ENCODE measurements around the gene ACTBL2. TPM values are rescaled to one million over a fixed set of nuclear protein-coding genes. Genes with fewer than 3 reads are reported as not detected.

The ACTBL2 gene
- total RNA-seq, 1 experiment from 2014 or later: not detected

DNA sequence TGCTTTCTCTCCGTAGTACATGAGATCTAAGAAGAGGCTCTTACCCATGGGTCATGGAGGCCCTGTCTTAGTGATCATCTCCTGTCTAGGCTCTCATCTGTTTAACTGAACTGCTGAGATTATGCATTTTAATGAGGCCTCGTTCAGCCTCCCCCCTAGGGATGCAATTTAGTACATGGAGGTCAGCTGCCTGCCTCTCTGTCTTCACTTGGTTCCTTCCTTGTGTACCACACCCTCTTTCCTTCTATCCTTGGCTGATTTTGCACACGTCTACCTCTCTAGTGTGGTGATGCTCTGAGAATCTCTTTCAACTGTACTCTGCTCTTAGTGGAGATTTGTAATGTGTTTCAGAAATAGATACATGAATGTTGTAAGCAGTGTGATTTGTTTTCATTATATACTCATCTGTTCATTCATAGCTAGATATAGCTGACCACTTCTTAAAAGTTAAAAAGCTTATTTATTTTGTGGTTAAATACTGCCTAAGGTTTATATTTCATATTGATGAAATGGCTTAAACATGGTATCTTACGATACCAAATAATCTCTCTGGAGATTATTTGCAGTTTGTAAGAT, 3.5 kb upstream of the ACTBL2 start:
- no peak for DNase-seq (ENCODE audit: unreplicated experiment)
- CTCF ChIA-PET: interaction anchor here (0.7 to 1.7 kb wide), 3 partner anchors 10 to 188 kb away, joined by 3 to 7 read pairs (median 4); no protein-coding TSS in a partner anchor
- Mint-ChIP-seq H3K27ac (ENCODE audit: low read depth, unreplicated experiment) (no peak overlapping the region), H3K36me3 (ENCODE audit: insufficient read depth, unreplicated experiment) (no peaks in the 10 kb centered on the region), H3K4me1 (ENCODE audit: insufficient read depth, unreplicated experiment) (peaks cover 35% of the 10 kb centered on the region), H3K27me3 (ENCODE audit: insufficient read depth, unreplicated experiment) (no peaks in the 10 kb centered on the region), H3K4me3 (ENCODE audit: unreplicated experiment) (no peak overlapping the region), H3K9me3 (ENCODE audit: unreplicated experiment) (no peaks in the 10 kb centered on the region)
- intact Hi-C loops (cut with micrococcal nuclease): no loop called here
- BruUV-seq (replicated peaks): no TSS peak
- TF ChIP-seq, protein P1, sequence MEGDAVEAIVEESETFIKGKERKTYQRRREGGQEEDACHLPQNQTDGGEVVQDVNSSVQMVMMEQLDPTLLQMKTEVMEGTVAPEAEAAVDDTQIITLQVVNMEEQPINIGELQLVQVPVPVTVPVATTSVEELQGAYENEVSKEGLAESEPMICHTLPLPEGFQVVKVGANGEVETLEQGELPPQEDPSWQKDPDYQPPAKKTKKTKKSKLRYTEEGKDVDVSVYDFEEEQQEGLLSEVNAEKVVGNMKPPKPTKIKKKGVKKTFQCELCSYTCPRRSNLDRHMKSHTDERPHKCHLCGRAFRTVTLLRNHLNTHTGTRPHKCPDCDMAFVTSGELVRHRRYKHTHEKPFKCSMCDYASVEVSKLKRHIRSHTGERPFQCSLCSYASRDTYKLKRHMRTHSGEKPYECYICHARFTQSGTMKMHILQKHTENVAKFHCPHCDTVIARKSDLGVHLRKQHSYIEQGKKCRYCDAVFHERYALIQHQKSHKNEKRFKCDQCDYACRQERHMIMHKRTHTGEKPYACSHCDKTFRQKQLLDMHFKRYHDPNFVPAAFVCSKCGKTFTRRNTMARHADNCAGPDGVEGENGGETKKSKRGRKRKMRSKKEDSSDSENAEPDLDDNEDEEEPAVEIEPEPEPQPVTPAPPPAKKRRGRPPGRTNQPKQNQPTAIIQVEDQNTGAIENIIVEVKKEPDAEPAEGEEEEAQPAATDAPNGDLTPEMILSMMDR (IDR thresholded peaks at IDR 0.05; ENCODE audit: unreplicated experiment): no peak
- POLR2A ChIA-PET: no interaction called here

DNA sequence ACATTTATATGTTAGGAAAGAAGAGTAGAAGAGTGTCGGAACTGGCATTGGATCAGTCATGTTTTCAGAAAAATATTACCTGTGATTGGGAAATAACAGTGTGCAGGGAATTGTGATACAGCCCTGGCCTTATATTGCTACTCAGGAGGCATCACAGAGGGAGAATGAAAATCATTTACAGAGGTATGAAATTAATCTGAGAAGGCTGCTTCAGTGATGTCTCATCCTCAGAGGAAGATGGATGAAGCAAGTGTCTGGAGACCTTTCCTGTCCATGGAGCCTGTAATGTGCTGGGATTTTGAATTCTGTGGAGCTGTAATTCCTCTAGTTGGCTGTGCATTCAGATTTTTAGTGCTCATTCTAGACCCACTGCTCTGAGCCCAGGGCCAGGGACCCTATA, 3.8 kb downstream of the ACTBL2 start:
- BruUV-seq (replicated peaks): no TSS peak
- Mint-ChIP-seq H3K27ac (ENCODE audit: low read depth, unreplicated experiment) (no peak overlapping the region), H3K4me3 (ENCODE audit: unreplicated experiment) (no peak overlapping the region), H3K4me1 (ENCODE audit: insufficient read depth, unreplicated experiment) (peaks cover 13% of the 10 kb centered on the region), H3K36me3 (ENCODE audit: insufficient read depth, unreplicated experiment) (no peaks in the 10 kb centered on the region), H3K9me3 (ENCODE audit: unreplicated experiment) (no peaks in the 10 kb centered on the region), H3K27me3 (ENCODE audit: insufficient read depth, unreplicated experiment) (no peaks in the 10 kb centered on the region)
- TF ChIP-seq, protein P1 (IDR thresholded peaks at IDR 0.05; ENCODE audit: unreplicated experiment): no peak
- no peak for DNase-seq (ENCODE audit: unreplicated experiment)
- intact Hi-C loops (cut with micrococcal nuclease): no loop called here
- ChIA-PET CTCF (no interaction called here), POLR2A (no interaction called here)

DNA sequence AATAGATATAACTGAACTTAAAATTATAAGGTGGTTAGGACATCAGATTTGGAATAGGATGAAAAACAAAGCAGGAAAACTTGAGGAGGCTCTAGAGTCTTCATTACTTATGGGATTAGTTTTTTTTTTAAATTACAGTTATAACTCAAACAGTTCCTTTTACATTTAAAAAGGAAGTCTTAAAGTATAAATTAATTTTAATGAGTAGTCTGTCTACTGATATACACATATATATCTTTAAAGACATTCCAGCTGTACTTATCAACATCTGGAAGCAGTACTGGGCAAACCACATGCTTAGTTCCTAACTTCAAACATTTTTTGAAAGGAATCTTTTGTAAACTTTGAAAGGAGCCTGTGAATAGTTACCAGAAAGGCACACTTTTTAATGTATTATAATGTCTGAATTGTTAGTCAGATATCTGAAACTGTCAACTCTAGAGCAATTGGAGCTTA, 6.0 kb downstream of the ACTBL2 start:
- intact Hi-C loops (cut with micrococcal nuclease): no loop called here
- TF ChIP-seq, protein P1 (IDR thresholded peaks at IDR 0.05; ENCODE audit: unreplicated experiment): no peak
- no peaks in the 10 kb centered on the region for H3K36me3 Mint-ChIP-seq (ENCODE audit: insufficient read depth, unreplicated experiment)
- CTCF ChIA-PET: interaction anchor here (1.5 kb wide), 1 partner anchor 23 kb away, joined by 5 read pairs; no protein-coding TSS in a partner anchor
- H3K27ac Mint-ChIP-seq (ENCODE audit: low read depth, unreplicated experiment): no peak overlapping the region
- DNase-seq (ENCODE audit: unreplicated experiment): no peak
- no peaks in the 10 kb centered on the region for H3K27me3 Mint-ChIP-seq (ENCODE audit: insufficient read depth, unreplicated experiment)
- H3K4me3 Mint-ChIP-seq (ENCODE audit: unreplicated experiment): no peak overlapping the region
- POLR2A ChIA-PET: no interaction called here
- H3K4me1 Mint-ChIP-seq (ENCODE audit: insufficient read depth, unreplicated experiment): no peaks in the 10 kb centered on the region
- no TSS peak for BruUV-seq (replicated peaks)
- no peaks in the 10 kb centered on the region for H3K9me3 Mint-ChIP-seq (ENCODE audit: unreplicated experiment)

DNA sequence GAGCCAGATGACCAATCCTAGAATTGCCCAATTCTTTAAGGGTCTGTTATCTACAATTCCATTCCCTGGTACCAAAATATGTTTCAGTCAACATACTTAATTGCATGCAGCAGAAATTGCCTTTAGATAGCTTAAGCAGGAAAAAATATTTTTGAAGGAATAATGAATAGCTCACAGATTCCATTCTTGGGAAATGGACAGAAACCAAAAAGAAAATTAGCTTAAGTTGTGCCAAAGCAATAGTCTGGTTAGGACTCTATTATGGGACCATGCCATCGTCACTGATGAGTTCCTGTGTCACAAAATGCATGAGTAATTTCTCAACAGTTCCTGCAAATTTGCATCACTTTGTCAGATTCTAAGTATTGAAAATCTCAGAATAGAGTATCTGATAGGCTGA, 12.3 kb downstream of the ACTBL2 start:
- POLR2A ChIA-PET: interaction anchor here (1.7 to 1.9 kb wide), 3 partner anchors 24 to 104 kb away, joined by 4 to 12 read pairs (median 5); no protein-coding TSS in a partner anchor
- TF ChIP-seq, protein P1 (IDR thresholded peaks at IDR 0.05; ENCODE audit: unreplicated experiment): no peak
- no peak for DNase-seq (ENCODE audit: unreplicated experiment)
- intact Hi-C loops (cut with micrococcal nuclease): no loop called here
- CTCF ChIA-PET: interaction anchor here (0.5 to 1.5 kb wide), 6 partner anchors 11 to 1740 kb away, joined by 3 to 9 read pairs (median 5); no protein-coding TSS in a partner anchor
- no peaks in the 10 kb centered on the region for H3K9me3 Mint-ChIP-seq (ENCODE audit: unreplicated experiment)
- peaks cover 13% of the 10 kb centered on the region for H3K4me1 Mint-ChIP-seq (ENCODE audit: insufficient read depth, unreplicated experiment)
- BruUV-seq (replicated peaks): no TSS peak
- H3K27me3 Mint-ChIP-seq (ENCODE audit: insufficient read depth, unreplicated experiment): no peaks in the 10 kb centered on the region
- no peak overlapping the region for H3K4me3 Mint-ChIP-seq (ENCODE audit: unreplicated experiment)
- no peaks in the 10 kb centered on the region for H3K36me3 Mint-ChIP-seq (ENCODE audit: insufficient read depth, unreplicated experiment)
- no peak overlapping the region for H3K27ac Mint-ChIP-seq (ENCODE audit: low read depth, unreplicated experiment)

All from MCF 10A (cell line).